ENCODE results near the gene CNP. TPM values are rescaled to one million over a fixed set of nuclear protein-coding genes. Genes with fewer than 3 reads are reported as not detected.

The CNP gene
- total RNA-seq, 1 donor: 87.6 TPM

- Histone ChIP-seq H3K4me3 (ENCODE audit: insufficient read depth, low read length) (no peak overlapping the region), H3K27ac (ENCODE audit: low read depth, low read length) (no peak overlapping the region), H3K4me2 (ENCODE audit: insufficient read depth, low read length) (no peak overlapping the region), H3K79me2 (ENCODE audit: insufficient read depth, low read length) (peaks cover 22% of the 10 kb centered on the region), H3K36me3 (ENCODE audit: insufficient read depth, low read length) (peaks cover 93% of the 10 kb centered on the region), H3K27me3 (ENCODE audit: insufficient read depth, low read length) (no peaks in the 10 kb centered on the region), H2AFZ (ENCODE audit: low read length) (no peak overlapping the region), H3K4me1 (ENCODE audit: insufficient read depth, low read length) (peaks cover 3% of the 10 kb centered on the region), H3K9me3 (ENCODE audit: low read depth, low read length) (no peaks in the 10 kb centered on the region), H4K20me1 (ENCODE audit: insufficient read depth, low read length) (peaks cover 6% of the 10 kb centered on the region)
- no peak for DNase-seq (ENCODE audit: insufficient read length, low spot score, missing footprints)
- TF ChIP-seq CTCF (IDR thresholded peaks at IDR 0.05; ENCODE audit: extremely low read depth, low read depth, low read length): no peak
Observed at GRCh38 chr17:41987642-41988041, 21.0 kb downstream of the CNP start.

GRCh38 chr17:41988418-41988817, 21.8 kb downstream of the CNP start:
- Histone ChIP-seq H3K36me3 (ENCODE audit: insufficient read depth, low read length) (peaks cover 93% of the 10 kb centered on the region), H3K79me2 (ENCODE audit: insufficient read depth, low read length) (peaks cover 22% of the 10 kb centered on the region)
- no peak for TF ChIP-seq CTCF (IDR thresholded peaks at IDR 0.05; ENCODE audit: extremely low read depth, low read depth, low read length)

GRCh38 chr17:41989702-41990419, 23.3 kb downstream of the CNP start:
- peaks cover 22% of the 10 kb centered on the region for H3K79me2 ChIP-seq (ENCODE audit: insufficient read depth, low read length)
- H2AFZ ChIP-seq (ENCODE audit: low read length): no peak overlapping the region
- H3K4me3 ChIP-seq (ENCODE audit: insufficient read depth, low read length): no peak overlapping the region

More at GRCh38 chr17:41988418-41988817, 21.8 kb downstream of the CNP start:
- Histone ChIP-seq H3K9me3 (ENCODE audit: low read depth, low read length) (no peaks in the 10 kb centered on the region), H3K27me3 (ENCODE audit: insufficient read depth, low read length) (no peaks in the 10 kb centered on the region), H4K20me1 (ENCODE audit: insufficient read depth, low read length) (peaks cover 10% of the 10 kb centered on the region), H3K27ac (ENCODE audit: low read depth, low read length) (no peak overlapping the region), H3K4me3 (ENCODE audit: insufficient read depth, low read length) (no peak overlapping the region), H3K4me2 (ENCODE audit: insufficient read depth, low read length) (no peak overlapping the region), H2AFZ (ENCODE audit: low read length) (no peak overlapping the region), H3K4me1 (ENCODE audit: insufficient read depth, low read length) (peaks cover 4% of the 10 kb centered on the region)
- no peak for DNase-seq (ENCODE audit: insufficient read length, low spot score, missing footprints)

More at GRCh38 chr17:41989702-41990419, 23.3 kb downstream of the CNP start:
- Histone ChIP-seq H3K9me3 (ENCODE audit: low read depth, low read length) (no peaks in the 10 kb centered on the region), H3K36me3 (ENCODE audit: insufficient read depth, low read length) (peaks cover 90% of the 10 kb centered on the region), H3K4me2 (ENCODE audit: insufficient read depth, low read length) (no peak overlapping the region), H3K27me3 (ENCODE audit: insufficient read depth, low read length) (no peaks in the 10 kb centered on the region), H3K4me1 (ENCODE audit: insufficient read depth, low read length) (peaks cover 4% of the 10 kb centered on the region), H3K27ac (ENCODE audit: low read depth, low read length) (no peak overlapping the region), H4K20me1 (ENCODE audit: insufficient read depth, low read length) (peaks cover 10% of the 10 kb centered on the region)
- no peak for DNase-seq (ENCODE audit: insufficient read length, low spot score, missing footprints)
- no peak for TF ChIP-seq CTCF (IDR thresholded peaks at IDR 0.05; ENCODE audit: extremely low read depth, low read depth, low read length)

Measured in osteoblast (primary cell).